Tibial nerve (tissue), 4 donors: ENCODE results near the gene SAMHD1. TPM values are rescaled to one million over a fixed set of nuclear protein-coding genes. Genes with fewer than 3 reads are reported as not detected.
A peak's percentile ranks its signal among the peaks of the same experiment; 100 is the strongest.
"Not testable (repeated sequence)": the region's sequence is repeated elsewhere in the genome, so short reads cannot be mapped to it uniquely, and the experiment has no call there.

Source experiments
- DNase-seq, 2 donors: peaks; one replicate each; pipeline ENCODE4 v3.0.0-alpha.2; 2019; ENCODE audit warnings: low spot score in 2 of 2
- H3K27ac ChIP-seq, 4 donors: fragments of 200-600 bp; sonication (generic) in 3 of 4; one replicate each; pipeline ENCODE4 v1.5.1; 2017 to 2019; ENCODE audit warnings: mild to moderate bottlenecking in 1 of 4
- H3K27me3 ChIP-seq, 2 donors: fragments of 200-600 bp; sonication (generic) in 1 of 2; one replicate each; pipeline versions ENCODE4 v1.5.1 to v1.6.0; 2017 to 2019
- H3K36me3 ChIP-seq, 3 donors: fragments of 200-600 bp; sonication (generic); one replicate each; pipeline ENCODE4 v1.5.1; 2018 to 2019
- H3K4me1 ChIP-seq, 4 donors: fragments of 200-600 bp; sonication (generic) in 3 of 4; one replicate each; pipeline ENCODE4 v1.5.1; 2017 to 2019
- H3K4me3 ChIP-seq, 4 donors: fragments of 200-600 bp; sonication (generic) in 3 of 4; one replicate each; pipeline ENCODE4 v1.5.1; 2017 to 2019; ENCODE audit warnings: mild to moderate bottlenecking in 1 of 4, moderate library complexity in 1 of 4
- H3K9me3 ChIP-seq, 4 donors: fragments of 200-600 bp; sonication (generic) in 3 of 4; one replicate each; pipeline ENCODE4 v1.5.1; 2017 to 2019
- CTCF ChIP-seq, 5 experiments: fragments of 200-600 bp in 3 of 5; fragments of 450-650 bp in 2 of 5; sonication (generic) in 3 of 5; IDR thresholded peaks; one replicate each; pipeline ENCODE4 v1.5.1; 2016 to 2019; ENCODE audit warnings: antibody characterized with exemption in 5 of 5, mild to moderate bottlenecking in 3 of 5, moderate library complexity in 2 of 5
- EP300 ChIP-seq, 2 donors: sonication (generic); formaldehyde crosslinking; IDR thresholded peaks; one replicate each; pipeline ENCODE4 v1.6.1; 2017; ENCODE audit warnings: antibody characterized with exemption in 2 of 2, mild to moderate bottlenecking in 1 of 2
- POLR2A ChIP-seq, 2 donors: fragments of 450-650 bp; IDR thresholded peaks; one replicate each; pipeline ENCODE4 v1.6.1; 2017; ENCODE audit warnings: antibody characterized with exemption in 2 of 2, mild to moderate bottlenecking in 2 of 2, moderate library complexity in 2 of 2
- WGBS, 2 donors: methylation state at CpG; one replicate each; pipeline ENCODE4 v1.1.5; 2018; 5-methylcytosine and 5-hydroxymethylcytosine counted together
- total RNA-seq, 4 donors: library from RNA; depleted of rRNA; stranded (reverse); fragments of >200 nt; gene quantifications; one replicate each; pipeline ENCODE4 v1.1.0, GENCODE V29; 2016

SAMHD1 gene
- total RNA-seq, 4 donors from 2014 or later, result 466 to 595 (median 566) TPM

GRCh38 chr20:36876473-36876833 lies 75.1 kb downstream of the SAMHD1 start:
- peak overlapping the region in 1 of 4 donors; percentile 68 for H3K27ac ChIP-seq
- no peaks in the 10 kb centered on the region for H3K4me1 ChIP-seq
- 86 to 96% methylated on average over 3 of the region's 3 CpGs for WGBS, 2 donors

DNA sequence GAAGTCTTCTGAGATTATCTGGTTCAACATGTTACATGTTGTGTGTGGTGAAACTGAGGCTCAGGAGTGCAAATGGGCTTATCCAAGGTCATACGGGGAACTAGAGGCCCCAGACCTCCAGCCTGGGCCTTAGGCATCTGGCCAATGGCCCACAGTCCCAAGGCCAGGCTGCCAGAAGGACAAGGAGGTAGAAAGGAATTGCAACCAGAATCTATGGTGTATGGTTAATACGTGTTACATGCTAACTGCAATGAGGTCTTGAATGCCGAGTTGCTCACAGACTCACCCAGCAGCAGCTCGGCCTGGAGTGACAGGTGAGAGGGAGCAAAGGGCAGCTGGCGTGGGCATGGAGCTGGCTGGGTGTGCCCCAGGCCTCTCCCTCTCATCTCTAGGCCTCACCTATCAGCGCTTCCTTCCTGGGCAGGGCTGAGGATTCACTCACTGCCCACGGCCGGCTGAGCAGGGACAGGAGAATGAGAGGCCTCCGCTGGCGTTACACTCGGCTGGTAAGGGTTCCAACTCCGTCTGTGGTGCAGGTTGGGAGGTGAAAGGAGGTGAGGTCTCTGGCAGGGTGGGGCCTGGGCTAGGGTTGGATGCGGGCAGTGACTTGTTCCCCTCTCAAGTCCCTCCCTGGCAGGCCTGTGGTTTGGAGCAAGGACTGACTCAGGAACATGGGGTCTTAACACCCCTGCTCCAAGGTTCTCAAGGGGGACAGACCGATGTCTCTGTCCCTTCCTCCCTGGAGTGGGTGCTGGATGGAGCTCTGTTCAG lies 75.6 kb downstream of the SAMHD1 start, which contains the start of gene TLDC2:
TSS of gene TLDC2 (plus strand) at position 437 of the 771 bp plus-strand sequence. CDS start at position 474, 37 bp downstream.
- peak within 1 kb of the TSS in 1 of 4 donors; percentile 68 for H3K27ac ChIP-seq
- no peak for DNase-seq
- no peaks in the 10 kb centered on the region for H3K27me3 ChIP-seq
- H3K4me1 ChIP-seq, result no peaks in the 10 kb centered on the region
- TF ChIP-seq CTCF (IDR thresholded peaks at IDR 0.05) (no peak), POLR2A (IDR thresholded peaks at IDR 0.05) (no peak), EP300 (IDR thresholded peaks at IDR 0.05) (no peak)
- H3K4me3 ChIP-seq, result no peak within 1 kb of the TSS
- H3K9me3 ChIP-seq, result no peaks in the 10 kb centered on the region
- no peaks in the 10 kb centered on the region for H3K36me3 ChIP-seq
- 78 to 81% methylated on average over 14 of the region's 14 CpGs for WGBS, 2 donors

More at GRCh38 chr20:36876473-36876833, 75.1 kb downstream of the SAMHD1 start:
- no peak overlapping the region for H3K4me3 ChIP-seq
- TF ChIP-seq CTCF (IDR thresholded peaks at IDR 0.05) (no peak), POLR2A (IDR thresholded peaks at IDR 0.05) (no peak), EP300 (IDR thresholded peaks at IDR 0.05) (no peak)
- no peaks in the 10 kb centered on the region for H3K36me3 ChIP-seq
- no peak for DNase-seq
- H3K27me3 ChIP-seq, result no peaks in the 10 kb centered on the region
- no peaks in the 10 kb centered on the region for H3K9me3 ChIP-seq

DNA sequence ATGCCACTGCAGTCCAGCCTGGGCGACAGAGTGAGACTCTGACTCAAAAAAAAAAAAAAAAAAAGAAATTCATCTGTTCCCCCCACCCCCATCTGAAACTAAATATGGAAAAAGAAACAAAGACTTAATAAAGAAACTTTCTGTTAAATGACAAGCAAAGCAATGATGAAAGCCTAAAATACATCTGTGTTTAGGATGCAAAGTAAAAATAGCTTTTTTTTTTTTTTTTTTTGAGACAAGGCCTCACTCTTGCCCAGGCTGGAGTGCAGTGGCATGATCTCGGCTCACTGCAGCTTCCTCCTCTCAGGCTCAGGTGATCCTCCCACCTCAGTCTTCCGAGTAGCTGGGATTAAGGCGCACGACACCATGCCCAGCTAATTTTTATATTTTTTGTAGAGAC lies 76.4 kb downstream of the SAMHD1 start:
- H3K36me3 ChIP-seq, H3K4me1 ChIP-seq, H3K4me3 ChIP-seq, H3K27me3 ChIP-seq, DNase-seq, H3K9me3 ChIP-seq: not testable (repeated sequence)
- peak overlapping the region in 1 of 4 donors; percentile 68 for H3K27ac ChIP-seq
- WGBS, 2 donors, result 85 to 86% methylated on average over 5 of the region's 5 CpGs

GRCh38 chr20:36873498-36874189 lies 77.9 kb downstream of the SAMHD1 start:
- no peak for DNase-seq
- Histone ChIP-seq H3K4me1 (no peaks in the 10 kb centered on the region), H3K9me3 (peaks cover 0 to 6% (median 0%) of the 10 kb centered on the region in 4 donors), H3K27ac (no peak overlapping the region), H3K36me3 (no peaks in the 10 kb centered on the region), H3K27me3 (no peaks in the 10 kb centered on the region), H3K4me3 (no peak overlapping the region)
- TF ChIP-seq EP300 (IDR thresholded peaks at IDR 0.05), result no peak
- TF ChIP-seq CTCF (IDR thresholded peaks at IDR 0.05), result no peak
- TF ChIP-seq POLR2A (IDR thresholded peaks at IDR 0.05), result no peak
- WGBS, 2 donors, result 81 to 85% methylated on average over 13 of the region's 13 CpGs

DNA sequence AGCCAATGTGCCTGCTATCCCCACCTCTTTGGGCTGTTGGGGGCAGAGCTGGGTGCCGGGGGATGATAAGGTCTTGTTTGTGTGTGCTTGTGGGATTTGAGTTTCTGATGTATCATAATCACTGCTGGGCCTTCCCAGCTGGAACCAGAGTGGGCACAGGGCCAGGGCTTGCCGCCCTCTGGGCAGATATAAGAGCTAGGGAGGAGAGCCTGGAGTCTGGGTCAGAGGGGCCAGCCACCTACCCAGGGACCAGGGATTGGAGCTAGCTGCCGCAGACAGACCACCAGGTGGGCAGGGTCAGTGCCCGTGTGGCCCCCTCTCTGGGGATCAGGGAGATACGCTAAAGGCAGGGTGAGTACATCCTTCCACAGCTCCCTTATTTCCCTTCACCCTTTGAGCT lies 78.7 kb downstream of the SAMHD1 start:
- DNase-seq, result no peak
- H3K4me1 ChIP-seq, result no peaks in the 10 kb centered on the region
- H3K27me3 ChIP-seq, result no peaks in the 10 kb centered on the region
- H3K4me3 ChIP-seq, result no peak overlapping the region
- 41 to 49% methylated on average over 5 of the region's 5 CpGs for WGBS, 2 donors
- no peak for TF ChIP-seq POLR2A (IDR thresholded peaks at IDR 0.05)
- no peak for TF ChIP-seq CTCF (IDR thresholded peaks at IDR 0.05)
- no peak for TF ChIP-seq EP300 (IDR thresholded peaks at IDR 0.05)
- H3K36me3 ChIP-seq, result no peaks in the 10 kb centered on the region
- peaks cover 0 to 8% (median 0%) of the 10 kb centered on the region in 4 donors for H3K9me3 ChIP-seq
- no peak overlapping the region for H3K27ac ChIP-seq
